ENCODE data around the gene PEX3.

PEX3 gene

GRCh38 chr6:143486752-143487151, 36.1 kb downstream of the PEX3 start:
- TF ChIP-seq CREB5 (CRISPR knock-in tag; IDR thresholded peaks at IDR 0.05; ENCODE audit: low read depth) (no peak), GLIS3 (CRISPR knock-in tag; IDR thresholded peaks at IDR 0.05) (no peak), ESRRG (CRISPR knock-in tag; IDR thresholded peaks at IDR 0.05) (no peak), ZC3H10 (CRISPR knock-in tag; IDR thresholded peaks at IDR 0.05) (no peak), ZFP3 (CRISPR knock-in tag; IDR thresholded peaks at IDR 0.05) (no peak), ZFP30 (CRISPR knock-in tag; IDR thresholded peaks at IDR 0.05) (no peak), BACH2 (CRISPR knock-in tag; IDR thresholded peaks at IDR 0.05; ENCODE audit: borderline replicate concordance) (no peak)
- TF ChIP-seq, protein P1, sequence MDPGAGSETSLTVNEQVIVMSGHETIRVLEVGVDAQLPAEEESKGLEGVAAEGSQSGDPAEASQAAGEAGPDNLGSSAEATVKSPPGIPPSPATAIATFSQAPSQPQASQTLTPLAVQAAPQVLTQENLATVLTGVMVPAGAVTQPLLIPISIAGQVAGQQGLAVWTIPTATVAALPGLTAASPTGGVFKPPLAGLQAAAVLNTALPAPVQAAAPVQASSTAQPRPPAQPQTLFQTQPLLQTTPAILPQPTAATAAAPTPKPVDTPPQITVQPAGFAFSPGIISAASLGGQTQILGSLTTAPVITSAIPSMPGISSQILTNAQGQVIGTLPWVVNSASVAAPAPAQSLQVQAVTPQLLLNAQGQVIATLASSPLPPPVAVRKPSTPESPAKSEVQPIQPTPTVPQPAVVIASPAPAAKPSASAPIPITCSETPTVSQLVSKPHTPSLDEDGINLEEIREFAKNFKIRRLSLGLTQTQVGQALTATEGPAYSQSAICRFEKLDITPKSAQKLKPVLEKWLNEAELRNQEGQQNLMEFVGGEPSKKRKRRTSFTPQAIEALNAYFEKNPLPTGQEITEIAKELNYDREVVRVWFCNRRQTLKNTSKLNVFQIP (CRISPR knock-in tag; IDR thresholded peaks at IDR 0.05; ENCODE audit: borderline replicate concordance, low read depth) = no peak
- TF ChIP-seq, protein P2, sequence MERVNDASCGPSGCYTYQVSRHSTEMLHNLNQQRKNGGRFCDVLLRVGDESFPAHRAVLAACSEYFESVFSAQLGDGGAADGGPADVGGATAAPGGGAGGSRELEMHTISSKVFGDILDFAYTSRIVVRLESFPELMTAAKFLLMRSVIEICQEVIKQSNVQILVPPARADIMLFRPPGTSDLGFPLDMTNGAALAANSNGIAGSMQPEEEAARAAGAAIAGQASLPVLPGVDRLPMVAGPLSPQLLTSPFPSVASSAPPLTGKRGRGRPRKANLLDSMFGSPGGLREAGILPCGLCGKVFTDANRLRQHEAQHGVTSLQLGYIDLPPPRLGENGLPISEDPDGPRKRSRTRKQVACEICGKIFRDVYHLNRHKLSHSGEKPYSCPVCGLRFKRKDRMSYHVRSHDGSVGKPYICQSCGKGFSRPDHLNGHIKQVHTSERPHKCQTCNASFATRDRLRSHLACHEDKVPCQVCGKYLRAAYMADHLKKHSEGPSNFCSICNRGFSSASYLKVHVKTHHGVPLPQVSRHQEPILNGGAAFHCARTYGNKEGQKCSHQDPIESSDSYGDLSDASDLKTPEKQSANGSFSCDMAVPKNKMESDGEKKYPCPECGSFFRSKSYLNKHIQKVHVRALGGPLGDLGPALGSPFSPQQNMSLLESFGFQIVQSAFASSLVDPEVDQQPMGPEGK (CRISPR knock-in tag; IDR thresholded peaks at IDR 0.05; ENCODE audit: borderline replicate concordance) = no peak
- no peak for ATAC-seq

GRCh38 chr6:143490244-143490643, 39.6 kb downstream of the PEX3 start:
- no peak for ATAC-seq
- TF ChIP-seq, protein P1 (CRISPR knock-in tag; IDR thresholded peaks at IDR 0.05; ENCODE audit: borderline replicate concordance, low read depth) = no peak
- TF ChIP-seq ZNF8 (CRISPR knock-in tag; IDR thresholded peaks at IDR 0.05) = no peak
- TF ChIP-seq, protein P3, sequence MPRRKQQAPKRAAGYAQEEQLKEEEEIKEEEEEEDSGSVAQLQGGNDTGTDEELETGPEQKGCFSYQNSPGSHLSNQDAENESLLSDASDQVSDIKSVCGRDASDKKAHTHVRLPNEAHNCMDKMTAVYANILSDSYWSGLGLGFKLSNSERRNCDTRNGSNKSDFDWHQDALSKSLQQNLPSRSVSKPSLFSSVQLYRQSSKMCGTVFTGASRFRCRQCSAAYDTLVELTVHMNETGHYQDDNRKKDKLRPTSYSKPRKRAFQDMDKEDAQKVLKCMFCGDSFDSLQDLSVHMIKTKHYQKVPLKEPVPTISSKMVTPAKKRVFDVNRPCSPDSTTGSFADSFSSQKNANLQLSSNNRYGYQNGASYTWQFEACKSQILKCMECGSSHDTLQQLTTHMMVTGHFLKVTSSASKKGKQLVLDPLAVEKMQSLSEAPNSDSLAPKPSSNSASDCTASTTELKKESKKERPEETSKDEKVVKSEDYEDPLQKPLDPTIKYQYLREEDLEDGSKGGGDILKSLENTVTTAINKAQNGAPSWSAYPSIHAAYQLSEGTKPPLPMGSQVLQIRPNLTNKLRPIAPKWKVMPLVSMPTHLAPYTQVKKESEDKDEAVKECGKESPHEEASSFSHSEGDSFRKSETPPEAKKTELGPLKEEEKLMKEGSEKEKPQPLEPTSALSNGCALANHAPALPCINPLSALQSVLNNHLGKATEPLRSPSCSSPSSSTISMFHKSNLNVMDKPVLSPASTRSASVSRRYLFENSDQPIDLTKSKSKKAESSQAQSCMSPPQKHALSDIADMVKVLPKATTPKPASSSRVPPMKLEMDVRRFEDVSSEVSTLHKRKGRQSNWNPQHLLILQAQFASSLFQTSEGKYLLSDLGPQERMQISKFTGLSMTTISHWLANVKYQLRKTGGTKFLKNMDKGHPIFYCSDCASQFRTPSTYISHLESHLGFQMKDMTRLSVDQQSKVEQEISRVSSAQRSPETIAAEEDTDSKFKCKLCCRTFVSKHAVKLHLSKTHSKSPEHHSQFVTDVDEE (CRISPR knock-in tag; IDR thresholded peaks at IDR 0.05) = no peak
- no peak for TF ChIP-seq CREB5 (CRISPR knock-in tag; IDR thresholded peaks at IDR 0.05; ENCODE audit: low read depth)
- no peak for TF ChIP-seq ZFP3 (CRISPR knock-in tag; IDR thresholded peaks at IDR 0.05)
- no peak for TF ChIP-seq CSDC2 (CRISPR knock-in tag; IDR thresholded peaks at IDR 0.05)
- no peak for TF ChIP-seq OSR1 (CRISPR knock-in tag; IDR thresholded peaks at IDR 0.05)
- TF ChIP-seq TCF4 (CRISPR knock-in tag; IDR thresholded peaks at IDR 0.05; ENCODE audit: borderline replicate concordance) = no peak
- no peak for TF ChIP-seq ESRRG (CRISPR knock-in tag; IDR thresholded peaks at IDR 0.05)
- no peak for TF ChIP-seq RARB (CRISPR knock-in tag; IDR thresholded peaks at IDR 0.05)
- TF ChIP-seq SNAI2 (CRISPR knock-in tag; IDR thresholded peaks at IDR 0.05) = no peak
- no peak for TF ChIP-seq GLIS3 (CRISPR knock-in tag; IDR thresholded peaks at IDR 0.05)
- no peak for TF ChIP-seq ZC3H10 (CRISPR knock-in tag; IDR thresholded peaks at IDR 0.05)
- no peak for TF ChIP-seq ISL1 (CRISPR knock-in tag; IDR thresholded peaks at IDR 0.05)
- TF ChIP-seq, protein P4, sequence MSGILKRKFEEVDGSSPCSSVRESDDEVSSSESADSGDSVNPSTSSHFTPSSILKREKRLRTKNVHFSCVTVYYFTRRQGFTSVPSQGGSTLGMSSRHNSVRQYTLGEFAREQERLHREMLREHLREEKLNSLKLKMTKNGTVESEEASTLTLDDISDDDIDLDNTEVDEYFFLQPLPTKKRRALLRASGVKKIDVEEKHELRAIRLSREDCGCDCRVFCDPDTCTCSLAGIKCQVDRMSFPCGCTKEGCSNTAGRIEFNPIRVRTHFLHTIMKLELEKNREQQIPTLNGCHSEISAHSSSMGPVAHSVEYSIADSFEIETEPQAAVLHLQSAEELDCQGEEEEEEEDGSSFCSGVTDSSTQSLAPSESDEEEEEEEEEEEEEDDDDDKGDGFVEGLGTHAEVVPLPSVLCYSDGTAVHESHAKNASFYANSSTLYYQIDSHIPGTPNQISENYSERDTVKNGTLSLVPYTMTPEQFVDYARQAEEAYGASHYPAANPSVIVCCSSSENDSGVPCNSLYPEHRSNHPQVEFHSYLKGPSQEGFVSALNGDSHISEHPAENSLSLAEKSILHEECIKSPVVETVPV (CRISPR knock-in tag; IDR thresholded peaks at IDR 0.05) = no peak
- TF ChIP-seq, protein P2 (CRISPR knock-in tag; IDR thresholded peaks at IDR 0.05; ENCODE audit: borderline replicate concordance) = no peak
- no peak for TF ChIP-seq ARNTL (CRISPR knock-in tag; IDR thresholded peaks at IDR 0.05; ENCODE audit: borderline replicate concordance, low read depth)

Data from SK-N-SH treated with all-trans-retinoic acid at 6 μM for 48 hours (cell line).